ENCODE data around the gene CDK4.
A peak's percentile ranks its signal among the peaks of the same experiment; 100 is the strongest.

The CDK4 gene

DNA sequence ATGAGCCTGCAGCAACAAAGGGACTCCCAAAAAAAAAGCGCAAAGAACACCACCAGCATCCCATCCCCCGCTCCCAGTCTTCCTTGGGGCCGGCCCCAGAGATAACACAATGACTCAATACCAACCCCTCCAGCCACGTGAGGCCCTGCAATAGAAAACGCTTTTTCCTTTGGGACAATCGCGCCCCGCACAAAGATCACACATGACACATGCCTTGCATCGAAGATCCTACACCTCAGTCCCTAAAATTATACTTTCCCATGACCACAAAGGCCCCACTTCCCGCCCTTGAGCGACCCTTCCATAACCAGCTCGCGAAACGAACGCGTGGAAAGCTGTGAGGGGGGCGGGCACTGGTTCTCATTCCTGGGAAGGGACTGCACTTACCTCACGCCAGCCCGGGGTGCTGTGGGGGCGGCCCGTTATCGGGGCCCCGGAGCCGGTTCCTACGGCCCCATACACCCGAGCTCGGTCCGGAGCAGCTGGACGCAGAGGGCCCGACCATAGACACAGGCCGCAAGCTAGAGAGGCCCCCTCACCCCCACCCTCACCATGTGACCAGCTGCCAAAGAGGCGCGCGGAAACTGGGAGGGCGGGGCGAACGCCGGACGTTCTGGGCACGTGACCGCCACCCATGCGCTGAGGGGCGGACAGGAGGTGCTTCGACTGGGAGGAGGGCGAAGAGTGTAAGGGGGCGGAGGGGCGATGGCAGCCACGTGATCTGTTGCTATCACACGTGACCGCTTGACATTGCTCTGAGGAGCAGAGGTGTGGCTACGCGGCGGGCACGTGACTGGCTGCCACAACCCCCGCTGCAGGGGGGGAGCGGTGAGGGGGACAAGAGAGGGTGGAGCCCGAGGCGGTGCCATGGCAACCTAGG is at the start of gene CDK4:
Gene CDK4, minus strand, starts transcription at position 523 of the 880 bp plus-strand sequence. CDS start 593 bp downstream, outside the sequence.
- ATAC-seq (peak; percentile 82), DNase-seq (peak; percentile 99 to 100)
- H3K4me1 Mint-ChIP-seq, result peaks cover 76% of the 10 kb centered on the region
- no peaks in the 10 kb centered on the region for H3K9me3 Mint-ChIP-seq
- peak within 1 kb of the TSS; percentile 97 to 98 for H3K27ac Mint-ChIP-seq
- peak within 1 kb of the TSS; percentile 93 to 97 for H3K4me3 Mint-ChIP-seq
- no peaks in the 10 kb centered on the region for H3K27me3 Mint-ChIP-seq

DNA sequence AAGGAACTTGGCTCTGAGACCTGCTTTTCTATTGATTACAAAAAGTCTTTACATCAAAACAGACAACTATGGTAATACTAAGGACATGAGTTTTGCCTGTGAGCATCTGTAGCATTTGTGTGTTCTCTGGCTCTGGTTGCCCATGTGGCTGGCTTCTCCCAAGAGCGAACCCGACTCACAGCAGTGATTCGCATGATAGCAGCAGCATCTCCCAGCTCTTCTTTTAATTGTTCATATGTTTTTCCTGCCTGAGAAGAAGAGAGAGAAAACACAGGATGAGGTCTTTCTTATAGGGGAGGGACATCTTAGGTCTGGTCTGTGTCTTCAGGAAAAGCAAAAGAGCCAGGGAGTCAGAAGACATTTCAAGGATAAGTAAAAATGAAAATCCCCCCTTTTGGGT is 48.9 kb upstream of the CDK4 start:
- DNase-seq, result no peak
- no peaks in the 10 kb centered on the region for H3K9me3 Mint-ChIP-seq
- H3K4me1 Mint-ChIP-seq, result peaks cover 7% of the 10 kb centered on the region
- no peak for ATAC-seq
- H3K27ac Mint-ChIP-seq, result no peak overlapping the region
- no peaks in the 10 kb centered on the region for H3K27me3 Mint-ChIP-seq
- no peak overlapping the region for H3K4me3 Mint-ChIP-seq

DNA sequence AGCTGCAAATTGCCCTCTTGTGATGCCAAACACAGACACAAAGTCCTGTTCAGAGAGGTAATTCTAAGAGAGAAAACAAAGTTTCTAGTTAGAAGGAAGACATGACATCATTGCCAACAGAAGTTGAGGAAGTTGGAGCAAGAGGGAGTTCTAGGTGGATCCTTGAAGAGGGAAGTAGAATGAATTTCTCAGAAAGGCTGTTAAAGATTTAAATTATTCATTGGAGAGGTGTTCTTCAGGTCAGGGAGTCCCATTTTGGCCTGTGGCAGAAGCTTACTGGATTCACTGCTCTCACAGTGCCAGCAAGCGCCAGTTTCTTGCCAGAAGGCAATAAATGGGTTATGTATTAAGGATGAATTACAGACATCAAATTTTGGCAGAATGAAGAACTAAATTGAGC is 45.8 kb upstream of the CDK4 start:
- Mint-ChIP-seq H3K4me3 (no peak overlapping the region), H3K4me1 (peaks cover 15% of the 10 kb centered on the region), H3K9me3 (no peaks in the 10 kb centered on the region), H3K27me3 (no peaks in the 10 kb centered on the region), H3K27ac (no peak overlapping the region)
- DNase-seq (no peak), ATAC-seq (no peak)

DNA sequence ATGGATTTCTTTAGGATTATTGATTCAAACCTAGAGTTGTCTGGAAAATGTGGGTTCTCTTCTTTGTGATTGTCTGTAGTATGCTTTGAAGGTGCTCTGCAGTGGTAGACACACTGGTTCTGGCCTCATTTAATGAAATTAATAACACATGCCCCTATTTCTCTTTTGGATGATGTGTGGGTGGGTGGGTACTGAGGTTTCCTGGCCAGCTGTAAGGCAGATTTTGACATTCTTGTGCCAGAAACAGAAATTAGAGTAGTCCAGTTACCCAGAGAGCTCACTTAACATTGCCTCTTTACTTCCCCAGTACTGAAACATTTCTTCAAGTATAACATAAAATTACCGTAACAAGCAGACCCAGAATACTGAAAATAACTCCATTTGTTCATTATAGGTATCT is 44.9 kb upstream of the CDK4 start:
- ATAC-seq, result no peak
- no peak for DNase-seq
- H3K27ac Mint-ChIP-seq, result peak overlapping the region in 1 of 2 donors; percentile 4
- H3K9me3 Mint-ChIP-seq, result no peaks in the 10 kb centered on the region
- peaks cover 9% of the 10 kb centered on the region for H3K4me1 Mint-ChIP-seq
- no peaks in the 10 kb centered on the region for H3K27me3 Mint-ChIP-seq
- no peak overlapping the region for H3K4me3 Mint-ChIP-seq

DNA sequence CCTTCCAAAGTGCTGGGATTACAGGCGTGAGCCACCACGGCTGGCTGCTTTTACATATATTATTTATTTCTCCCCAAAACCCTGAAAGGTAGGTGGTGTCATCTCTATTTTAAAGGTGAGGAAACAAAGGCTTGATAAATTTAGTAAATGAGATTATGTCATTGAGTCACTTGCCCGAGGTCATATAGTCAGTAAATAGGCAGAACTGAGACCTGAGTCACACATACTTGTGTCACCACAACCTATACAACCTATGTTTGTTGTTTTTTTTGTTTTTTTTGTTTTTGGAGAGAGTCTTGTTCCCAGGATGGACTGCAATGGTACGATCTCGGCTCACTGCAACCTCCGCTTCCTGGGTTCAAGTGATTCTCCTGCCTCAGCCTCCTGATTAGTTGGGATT is 43.2 kb upstream of the CDK4 start:
- ATAC-seq, result no peak
- Mint-ChIP-seq H3K9me3 (no peaks in the 10 kb centered on the region), H3K4me3 (no peak overlapping the region), H3K27ac (peak overlapping the region in 1 of 2 donors; percentile 40), H3K27me3 (no peaks in the 10 kb centered on the region), H3K4me1 (peaks cover 9% of the 10 kb centered on the region)
- no peak for DNase-seq

DNA sequence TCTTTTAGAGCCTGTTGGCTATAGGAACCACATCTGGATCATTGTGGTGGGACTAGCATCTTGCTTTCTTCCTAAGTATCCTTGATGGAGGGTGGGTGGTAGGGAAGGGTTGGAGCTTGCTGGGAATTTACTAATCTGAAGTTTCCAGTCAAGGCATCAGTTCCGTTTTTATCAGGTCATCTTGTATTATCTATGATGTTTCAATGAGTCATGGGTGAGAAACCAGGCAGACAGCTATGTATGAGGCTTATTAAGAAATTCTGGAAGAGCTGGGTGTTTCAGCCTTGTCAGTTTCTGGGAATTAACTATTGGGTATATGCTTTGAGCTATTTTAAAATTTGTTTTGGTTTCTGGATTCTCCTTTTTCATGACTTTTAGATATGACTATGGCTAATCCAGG is 41.8 kb upstream of the CDK4 start:
- no peaks in the 10 kb centered on the region for H3K27me3 Mint-ChIP-seq
- no peaks in the 10 kb centered on the region for H3K9me3 Mint-ChIP-seq
- H3K4me3 Mint-ChIP-seq, result no peak overlapping the region
- ATAC-seq (no peak), DNase-seq (no peak)
- no peak overlapping the region for H3K27ac Mint-ChIP-seq
- peaks cover 9% of the 10 kb centered on the region for H3K4me1 Mint-ChIP-seq

DNA sequence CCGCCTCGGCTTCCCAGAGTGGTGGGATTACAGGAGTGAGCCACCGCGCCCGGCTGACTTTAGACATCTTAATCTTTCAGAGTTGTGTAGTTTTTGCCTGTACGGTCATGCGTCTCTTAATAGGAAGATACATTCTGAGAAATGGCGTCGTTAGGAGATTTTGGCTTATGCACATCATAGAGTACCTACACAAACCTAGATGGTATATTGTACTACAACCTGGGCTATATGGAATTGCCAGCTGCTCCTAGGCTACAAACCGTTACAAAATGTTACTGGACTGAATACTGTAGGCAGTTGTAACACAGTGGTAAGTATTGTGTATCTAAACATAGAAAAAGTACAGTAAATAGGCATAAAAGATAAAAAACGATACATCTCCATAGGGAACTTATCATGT is 31.8 kb upstream of the CDK4 start:
- Mint-ChIP-seq H3K4me3 (peak overlapping the region; percentile 62 to 70), H3K27me3 (no peaks in the 10 kb centered on the region), H3K9me3 (no peaks in the 10 kb centered on the region), H3K27ac (peak overlapping the region in 1 of 2 donors; percentile 42), H3K4me1 (peaks cover 23% of the 10 kb centered on the region)
- no peak for DNase-seq
- ATAC-seq, result no peak

DNA sequence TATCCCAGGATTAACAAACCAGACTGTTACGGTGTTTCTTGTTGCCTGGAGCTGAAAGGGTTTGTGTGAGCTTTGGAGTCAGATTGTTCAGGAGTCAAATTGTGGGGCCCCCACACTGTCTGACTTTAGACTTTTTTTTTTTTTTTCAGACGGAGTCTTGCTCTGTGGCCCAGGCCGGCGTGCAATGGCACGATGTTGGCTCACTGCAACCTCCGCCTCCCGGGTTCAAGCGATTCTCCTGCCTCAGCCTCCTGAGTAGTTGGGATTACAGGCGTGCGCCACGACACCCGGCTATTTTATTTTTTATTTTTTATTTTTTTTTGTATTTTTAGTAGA is 31.3 kb upstream of the CDK4 start:
- Mint-ChIP-seq H3K4me3 (peak overlapping the region; percentile 94 to 99), H3K4me1 (peaks cover 23% of the 10 kb centered on the region), H3K27me3 (no peaks in the 10 kb centered on the region), H3K9me3 (no peaks in the 10 kb centered on the region), H3K27ac (peak overlapping the region in 1 of 2 donors; percentile 96)
- DNase-seq, result no peak
- no peak for ATAC-seq

DNA sequence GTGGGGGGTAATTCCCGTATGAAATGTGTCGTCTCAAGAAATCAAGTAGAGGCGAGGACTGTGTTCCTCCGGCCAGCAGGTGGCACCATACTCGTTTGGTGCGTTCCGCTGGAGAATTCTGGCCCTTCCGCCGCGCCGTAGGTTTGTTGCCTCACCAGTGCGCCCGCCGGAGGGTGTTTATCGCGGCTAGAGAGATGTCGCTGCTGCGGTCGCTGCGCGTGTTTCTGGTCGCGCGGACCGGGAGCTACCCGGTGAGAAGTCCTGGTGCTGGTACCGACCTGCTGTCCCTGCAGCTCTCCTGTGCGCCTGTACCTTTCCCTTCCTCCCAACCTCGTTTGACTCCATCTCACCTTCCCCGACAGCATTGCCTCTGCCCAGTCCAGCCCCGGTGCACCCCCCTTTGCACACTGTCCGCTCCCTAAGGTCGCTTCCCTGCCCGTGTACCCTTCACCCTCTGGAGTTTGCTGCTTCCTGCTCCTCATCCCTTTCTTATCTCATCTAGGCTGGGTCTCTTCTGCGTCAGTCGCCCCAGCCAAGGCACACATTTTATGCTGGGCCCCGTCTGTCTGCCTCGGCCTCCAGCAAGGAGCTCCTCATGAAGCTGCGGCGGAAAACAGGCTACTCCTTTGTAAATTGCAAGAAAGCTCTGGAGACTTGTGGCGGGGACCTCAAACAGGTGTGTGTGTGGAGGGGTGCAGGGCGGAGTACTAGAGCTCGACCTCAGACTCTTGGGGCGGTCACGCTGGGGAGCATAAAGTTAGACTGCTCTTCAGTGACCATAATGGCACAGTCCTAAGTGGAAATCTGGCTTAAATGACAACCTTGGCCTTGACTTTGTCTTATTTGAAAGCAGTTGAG is 30.7 kb upstream of the CDK4 start, which contains the start of gene TSFM:
Gene TSFM, plus strand, starts transcription at position 180 of the 858 bp plus-strand sequence. Its CDS starts 15 bp downstream, at position 195.
- H3K27ac Mint-ChIP-seq, result peak within 1 kb of the TSS; percentile 96 to 97
- DNase-seq (peak; percentile 93 to 95), ATAC-seq (peak; percentile 96)
- no peaks in the 10 kb centered on the region for H3K27me3 Mint-ChIP-seq
- no peaks in the 10 kb centered on the region for H3K9me3 Mint-ChIP-seq
- peak within 1 kb of the TSS; percentile 94 to 99 for H3K4me3 Mint-ChIP-seq
- peaks cover 23% of the 10 kb centered on the region for H3K4me1 Mint-ChIP-seq

DNA sequence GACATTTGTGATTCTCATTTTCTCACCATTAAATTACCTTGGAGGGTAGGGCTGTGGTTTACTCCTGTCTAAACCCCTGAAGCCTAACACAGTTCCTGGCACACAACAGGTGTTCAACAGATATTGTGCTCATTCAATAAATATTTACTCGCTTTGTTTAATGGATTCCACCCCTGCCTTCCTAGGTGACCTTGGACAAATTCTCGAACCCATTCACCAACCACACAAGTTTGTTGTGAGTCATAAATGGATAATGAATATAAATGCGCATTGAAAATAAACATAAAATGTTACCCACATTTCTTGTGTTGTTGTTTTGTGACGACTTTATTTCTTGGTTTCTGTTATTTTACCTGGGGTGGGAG is 30.1 kb upstream of the CDK4 start:
- ATAC-seq (peak; percentile 3), DNase-seq (no peak)
- Mint-ChIP-seq H3K27me3 (no peaks in the 10 kb centered on the region), H3K27ac (peak overlapping the region; percentile 96 to 97), H3K9me3 (no peaks in the 10 kb centered on the region), H3K4me1 (peaks cover 23% of the 10 kb centered on the region), H3K4me3 (peak overlapping the region; percentile 94 to 99)

DNA sequence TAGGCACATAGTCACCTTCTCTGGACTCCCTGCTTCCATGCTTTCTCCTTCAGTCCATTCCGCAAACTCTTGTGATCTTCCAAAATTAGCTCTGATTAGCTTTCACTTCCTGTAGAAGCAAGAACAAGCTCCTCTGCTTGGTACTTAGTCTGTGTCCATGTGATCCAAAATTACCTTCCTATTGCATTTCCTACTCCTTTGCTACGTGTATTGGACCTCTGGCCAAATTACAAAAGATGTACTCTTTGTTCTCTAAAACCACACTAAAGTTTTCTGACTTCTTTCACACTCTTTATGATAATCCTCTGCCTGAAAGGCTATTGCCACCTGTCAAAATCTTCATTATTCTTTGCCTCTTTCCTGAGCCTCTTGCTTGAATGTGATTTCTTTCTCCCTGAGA is 29.7 kb upstream of the CDK4 start:
- no peaks in the 10 kb centered on the region for H3K9me3 Mint-ChIP-seq

DNA sequence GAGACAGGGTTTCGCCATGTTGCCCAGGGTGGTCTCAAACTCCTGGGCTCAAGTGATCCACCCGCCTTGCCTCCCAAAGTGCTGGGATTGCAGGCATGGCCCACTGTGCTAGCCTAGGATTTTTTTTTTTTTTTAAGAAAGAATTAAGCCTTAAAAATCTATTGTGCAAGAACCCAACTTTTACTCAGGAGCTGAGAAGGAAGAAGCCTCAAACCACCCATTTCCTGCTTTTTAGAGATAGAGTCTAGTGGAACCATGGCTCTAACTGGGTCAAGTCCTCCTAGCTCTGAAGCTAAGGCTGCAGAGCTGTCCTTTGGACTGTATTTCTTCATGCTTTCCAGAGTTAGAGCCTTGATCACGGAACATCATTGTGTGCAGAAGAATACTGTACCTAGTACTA is 29.1 kb upstream of the CDK4 start:
- no peak for DNase-seq
- Mint-ChIP-seq H3K27ac (no peak overlapping the region), H3K4me3 (no peak overlapping the region), H3K4me1 (peaks cover 23% of the 10 kb centered on the region), H3K27me3 (no peaks in the 10 kb centered on the region), H3K9me3 (no peaks in the 10 kb centered on the region)
- ATAC-seq, result no peak

More for the DNA sequence above, 29.7 kb upstream of the CDK4 start:
- peak overlapping the region in 1 of 2 donors; percentile 96 for H3K27ac Mint-ChIP-seq
- DNase-seq (no peak), ATAC-seq (no peak)
- H3K27me3 Mint-ChIP-seq, result no peaks in the 10 kb centered on the region
- no peak overlapping the region for H3K4me3 Mint-ChIP-seq
- peaks cover 23% of the 10 kb centered on the region for H3K4me1 Mint-ChIP-seq

DNA sequence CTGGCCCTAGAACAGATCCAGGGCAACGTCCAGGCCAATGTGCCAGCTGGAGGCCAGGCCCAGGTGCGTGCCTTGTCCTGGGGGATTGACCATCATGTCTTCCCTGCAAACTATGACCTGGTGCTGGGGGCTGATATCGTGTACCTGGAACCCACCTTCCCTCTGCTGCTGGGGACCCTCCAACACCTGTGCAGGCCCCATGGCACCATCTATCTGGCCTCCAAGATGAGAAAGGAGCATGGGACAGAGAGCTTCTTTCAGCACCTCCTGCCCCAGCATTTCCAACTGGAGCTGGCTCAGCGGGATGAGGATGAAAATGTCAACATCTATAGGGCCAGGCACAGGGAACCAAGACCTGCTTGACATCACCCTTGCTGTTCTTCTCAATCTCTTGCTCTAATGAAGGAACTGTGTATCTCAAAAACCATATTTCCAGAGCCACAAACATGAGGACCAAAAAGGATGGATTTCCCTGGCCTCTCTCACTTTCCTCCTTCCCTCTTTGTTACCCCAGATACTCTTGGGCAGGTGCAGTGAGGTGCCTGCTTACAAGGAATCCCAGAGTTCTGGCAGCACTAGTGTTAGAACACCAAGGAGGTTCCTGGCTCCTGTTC is 28.3 kb upstream of the CDK4 start:
- DNase-seq (no peak), ATAC-seq (no peak)
- Mint-ChIP-seq H3K27me3 (no peaks in the 10 kb centered on the region), H3K4me3 (no peak overlapping the region), H3K9me3 (no peaks in the 10 kb centered on the region), H3K27ac (no peak overlapping the region), H3K4me1 (peaks cover 23% of the 10 kb centered on the region)

DNA sequence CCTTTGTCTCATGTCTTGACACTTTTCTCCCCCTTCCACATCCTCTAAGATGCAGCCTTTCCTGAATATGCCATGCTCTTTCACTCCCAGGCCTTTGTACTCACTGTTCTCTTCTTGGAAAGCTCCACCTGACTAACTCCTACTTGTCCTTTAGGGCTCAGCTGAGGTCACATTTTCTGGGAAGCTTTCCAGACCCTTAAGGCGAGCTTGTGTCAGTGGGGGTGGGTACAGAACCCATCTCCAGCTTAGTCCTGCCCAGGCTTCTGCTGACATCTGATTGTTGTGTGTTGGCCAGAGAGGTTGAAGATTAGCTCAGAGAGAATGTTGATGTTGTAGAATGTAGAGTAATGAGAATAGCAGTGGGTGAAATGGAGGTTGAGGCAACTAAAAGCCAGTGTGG is 27.6 kb upstream of the CDK4 start:
- Mint-ChIP-seq H3K27me3 (no peaks in the 10 kb centered on the region), H3K4me3 (no peak overlapping the region), H3K9me3 (no peaks in the 10 kb centered on the region), H3K27ac (no peak overlapping the region), H3K4me1 (peaks cover 23% of the 10 kb centered on the region)
- DNase-seq, result no peak
- ATAC-seq, result no peak

DNA sequence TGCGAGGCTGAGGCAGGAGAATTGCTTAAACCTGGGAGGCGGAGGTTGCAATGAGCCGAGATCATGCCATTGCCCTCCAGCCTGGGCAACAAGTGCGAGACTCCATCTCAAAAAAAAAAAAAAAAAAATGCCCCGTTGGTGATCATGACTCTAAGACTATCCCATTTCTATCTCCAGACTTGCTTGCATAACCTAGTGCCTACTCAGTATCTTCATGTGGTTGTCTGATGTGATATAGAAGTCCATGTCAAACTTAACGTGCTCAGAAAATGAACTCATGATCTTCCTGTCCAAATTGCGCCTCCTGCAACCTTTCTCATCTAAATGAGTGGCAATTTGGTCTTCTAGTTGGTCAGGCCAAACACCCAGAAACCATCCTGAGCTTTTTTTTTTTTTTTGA is 25.8 kb upstream of the CDK4 start:
- Mint-ChIP-seq H3K4me1 (peaks cover 17% of the 10 kb centered on the region), H3K27me3 (no peaks in the 10 kb centered on the region), H3K4me3 (no peak overlapping the region), H3K27ac (no peak overlapping the region), H3K9me3 (no peaks in the 10 kb centered on the region)
- no peak for ATAC-seq
- DNase-seq, result no peak

DNA sequence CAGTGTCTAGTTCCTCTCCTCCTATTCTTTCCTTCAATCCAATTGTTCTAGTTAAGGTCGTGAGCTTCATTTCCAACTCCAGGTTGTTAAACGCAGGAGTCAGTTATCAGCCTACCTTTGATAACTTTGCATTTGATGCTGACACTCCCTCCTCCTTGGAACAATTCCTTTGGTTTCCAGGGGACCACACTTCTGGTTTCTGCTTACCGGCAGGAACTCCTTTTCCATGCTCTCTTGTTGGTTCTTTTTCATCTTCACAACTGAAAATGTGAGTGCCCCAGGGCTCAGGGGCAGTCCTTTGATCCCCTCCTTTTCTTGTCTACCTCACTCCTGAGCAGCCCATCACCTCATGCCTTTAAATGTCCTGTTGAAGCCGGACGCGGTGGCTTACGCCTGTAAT is 25.3 kb upstream of the CDK4 start:
- Mint-ChIP-seq H3K27ac (no peak overlapping the region), H3K9me3 (no peaks in the 10 kb centered on the region), H3K27me3 (no peaks in the 10 kb centered on the region), H3K4me3 (no peak overlapping the region), H3K4me1 (peaks cover 16% of the 10 kb centered on the region)
- no peak for DNase-seq
- ATAC-seq, result no peak
